Stomach smooth muscle (tissue), 2 donors: ENCODE results near the gene UBE2Q2.

ENCODE experiments used
- H3K27ac ChIP-seq: one replicate; pipeline ENCODE4 v1.7.0; 2013; ENCODE audit warnings: mild to moderate bottlenecking, low read length, inconsistent platforms
- H3K27me3 ChIP-seq, 2 donors: one replicate each; pipeline ENCODE4 v1.7.0; 2013; ENCODE audit warnings: low read length in 2 of 2; ENCODE audit not compliant: insufficient read depth in 2 of 2, control insufficient read depth in 1 of 2
- H3K36me3 ChIP-seq, 2 donors: one replicate each; pipeline ENCODE4 v1.7.0; 2013; ENCODE audit warnings: low read length in 2 of 2; ENCODE audit not compliant: control insufficient read depth in 2 of 2, insufficient read depth in 2 of 2
- H3K4me1 ChIP-seq: one replicate; pipeline ENCODE4 v1.7.0; 2013; ENCODE audit warnings: low read length; ENCODE audit not compliant: control insufficient read depth, insufficient read depth
- H3K4me3 ChIP-seq, 2 donors: one replicate each; pipeline ENCODE4 v1.7.0; 2013; ENCODE audit warnings: low read length in 2 of 2
- H3K9ac ChIP-seq, 2 donors: one replicate each; pipeline ENCODE4 v1.7.0; 2013; ENCODE audit warnings: low read length in 2 of 2, mild to moderate bottlenecking in 1 of 2
- H3K9me3 ChIP-seq, 2 donors: one replicate each; pipeline ENCODE4 v1.7.0; 2013; ENCODE audit warnings: low read length in 2 of 2; ENCODE audit not compliant: control insufficient read depth in 2 of 2
- donor health status: healthy.
- donor health status: Pancreatic carcinoma.

The UBE2Q2 gene

DNA sequence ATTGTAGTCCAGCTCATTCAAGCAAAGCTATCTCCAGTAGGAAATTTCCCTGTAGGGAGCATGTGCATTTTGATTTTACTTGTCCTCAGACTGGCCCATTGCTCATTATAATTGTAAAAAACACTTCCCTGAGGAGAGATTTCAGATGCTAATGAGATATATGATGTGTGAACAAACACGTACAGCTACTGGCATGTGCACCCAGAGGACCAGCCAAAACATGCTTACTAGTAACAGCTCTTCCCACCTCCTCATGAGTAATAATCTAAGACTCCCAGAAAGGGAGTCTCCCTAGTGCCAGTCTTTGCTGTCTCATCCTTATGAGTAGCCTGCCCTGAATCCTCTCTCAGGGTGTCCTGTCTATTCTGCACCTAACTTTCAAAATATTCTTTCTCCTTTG, 103.8 kb downstream of the UBE2Q2 start:
- Histone ChIP-seq H3K27ac (no peak overlapping the region), H3K4me3 (no peak overlapping the region), H3K4me1 (no peaks in the 10 kb centered on the region), H3K36me3 (no peaks in the 10 kb centered on the region), H3K9me3 (no peaks in the 10 kb centered on the region), H3K9ac (no peak overlapping the region), H3K27me3 (no peaks in the 10 kb centered on the region)

- no peak overlapping the region for H3K27ac ChIP-seq
- no peaks in the 10 kb centered on the region for H3K36me3 ChIP-seq
- H3K4me3 ChIP-seq, result no peak overlapping the region
- no peak overlapping the region for H3K9ac ChIP-seq
- H3K27me3 ChIP-seq, result no peaks in the 10 kb centered on the region
- no peaks in the 10 kb centered on the region for H3K9me3 ChIP-seq
- no peaks in the 10 kb centered on the region for H3K4me1 ChIP-seq
These were observed 105.6 kb downstream of the UBE2Q2 start for GRCh38 chr15:75948761-75949296.
